Measurements from ENCODE around the gene TCFL5.

Gene TCFL5

DNA sequence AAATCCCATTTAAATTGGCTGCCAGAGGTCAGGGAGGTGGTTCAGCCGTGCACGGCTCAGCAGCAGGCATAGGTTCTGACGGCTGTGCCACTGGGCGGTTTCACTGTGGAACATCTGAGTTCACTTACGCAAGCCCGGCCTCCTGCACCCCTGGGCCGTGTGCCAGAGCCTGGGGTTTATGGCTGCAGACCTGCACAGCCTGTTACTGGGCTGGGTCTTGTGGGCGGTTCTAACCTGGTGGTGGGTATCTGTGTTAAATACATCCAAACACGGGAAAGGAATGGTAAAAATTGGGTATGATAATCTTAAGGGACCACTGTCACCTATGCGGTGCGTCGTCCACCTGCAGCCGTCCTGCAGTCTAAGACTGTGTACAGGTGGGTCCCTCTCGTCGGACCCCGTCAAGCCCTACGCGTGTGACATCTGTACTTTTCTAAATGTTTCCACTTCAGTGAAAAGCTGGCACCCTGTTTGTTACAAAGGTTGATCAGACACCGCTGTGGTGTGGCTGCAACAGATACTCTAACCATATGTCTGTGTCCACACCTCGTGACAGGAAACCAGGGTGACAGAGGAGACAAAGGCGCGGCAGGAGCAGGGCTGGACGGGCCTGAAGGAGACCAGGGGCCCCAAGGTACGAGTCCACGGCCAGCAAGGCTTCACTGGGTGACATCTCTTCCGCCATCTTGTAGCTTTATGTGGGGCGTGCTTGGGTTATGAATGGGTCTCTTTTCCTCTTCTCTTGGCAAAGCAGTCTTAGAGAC lies 23.3 kb downstream of the TCFL5 start:
- no peaks in the 10 kb centered on the region for H3K9me2 ChIP-seq (replicated peaks; ENCODE audit: insufficient read depth, low read length)
- no peaks in the 10 kb centered on the region for H3K9me3 ChIP-seq (ENCODE audit: insufficient read depth, low read length)
- H3K27me3 ChIP-seq (ENCODE audit: low read length): no peaks in the 10 kb centered on the region
- H3K9ac ChIP-seq (ENCODE audit: low read length): no peak overlapping the region
- no peaks in the 10 kb centered on the region for H3K79me2 ChIP-seq (ENCODE audit: insufficient read depth, low read length)
- no peak for TF ChIP-seq EZH2phosphoT487 (conservative IDR thresholded peaks at IDR 0.05; ENCODE audit: low read length)
- TF ChIP-seq, protein P1, sequence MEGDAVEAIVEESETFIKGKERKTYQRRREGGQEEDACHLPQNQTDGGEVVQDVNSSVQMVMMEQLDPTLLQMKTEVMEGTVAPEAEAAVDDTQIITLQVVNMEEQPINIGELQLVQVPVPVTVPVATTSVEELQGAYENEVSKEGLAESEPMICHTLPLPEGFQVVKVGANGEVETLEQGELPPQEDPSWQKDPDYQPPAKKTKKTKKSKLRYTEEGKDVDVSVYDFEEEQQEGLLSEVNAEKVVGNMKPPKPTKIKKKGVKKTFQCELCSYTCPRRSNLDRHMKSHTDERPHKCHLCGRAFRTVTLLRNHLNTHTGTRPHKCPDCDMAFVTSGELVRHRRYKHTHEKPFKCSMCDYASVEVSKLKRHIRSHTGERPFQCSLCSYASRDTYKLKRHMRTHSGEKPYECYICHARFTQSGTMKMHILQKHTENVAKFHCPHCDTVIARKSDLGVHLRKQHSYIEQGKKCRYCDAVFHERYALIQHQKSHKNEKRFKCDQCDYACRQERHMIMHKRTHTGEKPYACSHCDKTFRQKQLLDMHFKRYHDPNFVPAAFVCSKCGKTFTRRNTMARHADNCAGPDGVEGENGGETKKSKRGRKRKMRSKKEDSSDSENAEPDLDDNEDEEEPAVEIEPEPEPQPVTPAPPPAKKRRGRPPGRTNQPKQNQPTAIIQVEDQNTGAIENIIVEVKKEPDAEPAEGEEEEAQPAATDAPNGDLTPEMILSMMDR (IDR thresholded peaks at IDR 0.05; ENCODE audit: insufficient read depth, low read length, poor library complexity, severe bottlenecking): no peak
- H2AFZ ChIP-seq (ENCODE audit: low read depth, low read length, severe bottlenecking): no peak overlapping the region
- H3F3A ChIP-seq (ENCODE audit: insufficient read depth): no peaks in the 10 kb centered on the region
- no peaks in the 10 kb centered on the region for H3K36me3 ChIP-seq (ENCODE audit: low read length)
- no peak overlapping the region for H3K4me3 ChIP-seq (ENCODE audit: insufficient read depth, low read length, poor library complexity, severe bottlenecking)
- no peak overlapping the region for H3K4me2 ChIP-seq (ENCODE audit: low read depth, low read length, poor library complexity, severe bottlenecking)
- H4K20me1 ChIP-seq (ENCODE audit: low read depth, low read length): no peaks in the 10 kb centered on the region
- H3K27ac ChIP-seq (ENCODE audit: low read depth, low read length): no peak overlapping the region

DNA sequence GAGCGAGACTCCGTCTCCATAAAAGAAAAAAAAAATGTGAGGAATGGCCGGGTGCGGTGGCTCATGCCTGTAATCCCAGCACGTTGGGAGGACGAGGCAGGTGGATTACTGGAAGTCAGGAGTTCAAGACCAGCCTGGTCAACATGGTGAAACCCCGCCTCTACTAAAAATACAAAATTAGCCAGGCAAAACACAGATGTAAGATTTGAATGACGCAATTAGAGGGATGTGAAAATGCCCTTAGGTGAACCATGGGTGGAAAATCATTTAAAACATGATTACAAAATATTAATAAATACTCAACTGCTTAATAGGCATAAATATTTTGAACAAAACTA lies 23.9 kb downstream of the TCFL5 start:
- no peak overlapping the region for H3K9ac ChIP-seq (ENCODE audit: low read length)
- no peaks in the 10 kb centered on the region for H3K9me3 ChIP-seq (ENCODE audit: insufficient read depth, low read length)
- H3K36me3 ChIP-seq (ENCODE audit: low read length): no peaks in the 10 kb centered on the region
- no peak overlapping the region for H2AFZ ChIP-seq (ENCODE audit: low read depth, low read length, severe bottlenecking)
- H4K20me1 ChIP-seq (ENCODE audit: low read depth, low read length): no peaks in the 10 kb centered on the region
- H3K4me2 ChIP-seq (ENCODE audit: low read depth, low read length, poor library complexity, severe bottlenecking): no peak overlapping the region
- TF ChIP-seq EZH2phosphoT487 (conservative IDR thresholded peaks at IDR 0.05; ENCODE audit: low read length): no peak
- TF ChIP-seq, protein P1 (IDR thresholded peaks at IDR 0.05; ENCODE audit: insufficient read depth, low read length, poor library complexity, severe bottlenecking): no peak
- H3K27me3 ChIP-seq (ENCODE audit: low read length): no peaks in the 10 kb centered on the region
- H3K4me3 ChIP-seq (ENCODE audit: insufficient read depth, low read length, poor library complexity, severe bottlenecking): no peak overlapping the region
- H3K27ac ChIP-seq (ENCODE audit: low read depth, low read length): no peak overlapping the region
- no peaks in the 10 kb centered on the region for H3K79me2 ChIP-seq (ENCODE audit: insufficient read depth, low read length)
- H3K9me2 ChIP-seq (replicated peaks; ENCODE audit: insufficient read depth, low read length): no peaks in the 10 kb centered on the region
- H3F3A ChIP-seq (ENCODE audit: insufficient read depth): no peaks in the 10 kb centered on the region

DNA sequence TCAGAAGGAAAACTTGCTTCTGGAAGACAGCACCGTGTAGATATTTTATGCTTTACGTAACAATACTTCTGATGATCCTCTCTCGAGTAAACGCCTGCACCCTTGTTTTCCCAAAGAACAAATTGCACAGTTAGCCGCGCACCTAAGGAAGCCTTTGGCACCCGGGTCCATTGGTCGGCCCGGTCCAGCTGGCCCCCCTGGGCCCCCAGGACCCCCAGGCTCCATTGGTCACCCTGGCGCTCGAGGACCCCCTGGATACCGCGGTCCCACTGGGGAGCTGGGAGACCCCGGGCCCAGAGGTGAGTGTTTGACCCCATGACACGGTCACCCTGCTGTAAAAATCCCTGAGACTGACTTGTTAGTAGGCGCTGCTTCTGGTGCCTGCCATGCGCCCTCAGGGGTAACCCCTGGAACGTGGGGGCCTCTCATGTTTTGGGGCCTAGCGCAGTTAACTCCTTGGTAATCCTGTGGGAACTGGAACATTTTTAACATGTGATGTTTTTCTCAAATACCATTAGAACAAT lies 24.6 kb downstream of the TCFL5 start:
- H3K4me2 ChIP-seq (ENCODE audit: low read depth, low read length, poor library complexity, severe bottlenecking): no peak overlapping the region
- H3K9ac ChIP-seq (ENCODE audit: low read length): no peak overlapping the region
- H2AFZ ChIP-seq (ENCODE audit: low read depth, low read length, severe bottlenecking): no peak overlapping the region
- no peak overlapping the region for H3K4me3 ChIP-seq (ENCODE audit: insufficient read depth, low read length, poor library complexity, severe bottlenecking)
- no peaks in the 10 kb centered on the region for H3F3A ChIP-seq (ENCODE audit: insufficient read depth)
- no peaks in the 10 kb centered on the region for H3K9me3 ChIP-seq (ENCODE audit: insufficient read depth, low read length)
- no peaks in the 10 kb centered on the region for H4K20me1 ChIP-seq (ENCODE audit: low read depth, low read length)
- no peaks in the 10 kb centered on the region for H3K79me2 ChIP-seq (ENCODE audit: insufficient read depth, low read length)
- H3K9me2 ChIP-seq (replicated peaks; ENCODE audit: insufficient read depth, low read length): no peaks in the 10 kb centered on the region
- no peaks in the 10 kb centered on the region for H3K36me3 ChIP-seq (ENCODE audit: low read length)
- H3K27ac ChIP-seq (ENCODE audit: low read depth, low read length): no peak overlapping the region
- H3K27me3 ChIP-seq (ENCODE audit: low read length): no peaks in the 10 kb centered on the region
- no peak for TF ChIP-seq EZH2phosphoT487 (conservative IDR thresholded peaks at IDR 0.05; ENCODE audit: low read length)
- TF ChIP-seq, protein P1 (IDR thresholded peaks at IDR 0.05; ENCODE audit: insufficient read depth, low read length, poor library complexity, severe bottlenecking): no peak

Data from SU-DHL-6 (cell line).